A673 (cell line): ENCODE results near the gene NR5A1. TPM values are rescaled to one million over a fixed set of nuclear protein-coding genes. Genes with fewer than 3 reads are reported as not detected.

Experiments
- BruUV-seq: library from RNA; stranded (reverse); fragments of 400-500 nt; replicated peaks from 2 replicates; lab custom pipeline; 2021; lab: Mats Ljungman, UMichigan
- CTCF ChIA-PET: fragments of 300-600 bp; sonication (Branson Sonifier 250); formaldehyde crosslinking; loops from one replicate; lab custom pipeline; 2022; ENCODE audit warnings: antibody characterized with exemption; lab: Charles Lee
- POLR2A ChIA-PET: fragments of 300-600 bp; sonication (Branson Sonifier 250); formaldehyde crosslinking; loops from one replicate; lab custom pipeline; 2022; ENCODE audit warnings: antibody characterized with exemption; ENCODE audit not compliant: low non-redundant PET; lab: Charles Lee
- DNase-seq: peaks from one replicate; pipeline ENCODE4 v3.0.0-alpha.2; 2015; ENCODE audit warnings: low spot score
- H3K27ac ChIP-seq: fragments of 200-600 bp; sonication (generic); 2 replicates; pipeline ENCODE4 v1.5.1; 2016; ENCODE audit warnings: mixed run types, low read depth, mild to moderate bottlenecking, mixed read lengths, antibody characterized with exemption, low read length; ENCODE audit not compliant: poor library complexity, severe bottlenecking
- H3K27me3 ChIP-seq: fragments of 200-600 bp; sonication (generic); replicated peaks from 2 replicates; pipeline ENCODE4 v1.6.1; 2017; ENCODE audit warnings: mixed run types, low read depth, mild to moderate bottlenecking, mixed read lengths, antibody characterized with exemption, low read length; ENCODE audit not compliant: insufficient read depth, poor library complexity
- H3K36me3 ChIP-seq: fragments of 200-600 bp; sonication (generic); 2 replicates; pipeline ENCODE4 v1.6.1; 2016; ENCODE audit warnings: mixed run types, mild to moderate bottlenecking, mixed read lengths, antibody characterized with exemption, low read length; ENCODE audit not compliant: insufficient read depth, poor library complexity, severe bottlenecking
- H3K4me1 ChIP-seq: fragments of 200-600 bp; sonication (generic); 2 replicates; pipeline ENCODE4 v1.6.1; 2017; ENCODE audit warnings: mixed run types, mild to moderate bottlenecking, mixed read lengths, antibody characterized with exemption, low read length; ENCODE audit not compliant: insufficient read depth, poor library complexity, severe bottlenecking
- H3K4me3 ChIP-seq: fragments of 200-600 bp; sonication (generic); 2 replicates; pipeline ENCODE4 v1.5.1; 2016; ENCODE audit warnings: low read depth, mixed run types, mild to moderate bottlenecking, mixed read lengths, low read length; ENCODE audit not compliant: poor library complexity, severe bottlenecking
- H3K9me3 ChIP-seq: fragments of 200-600 bp; sonication (generic); 2 replicates; pipeline ENCODE4 v1.6.1; 2016; ENCODE audit warnings: mixed run types, low read depth, mild to moderate bottlenecking, mixed read lengths, antibody characterized with exemption, low read length; ENCODE audit not compliant: poor library complexity, severe bottlenecking
- EZH2 ChIP-seq: fragments of 200-600 bp; sonication (generic); IDR thresholded peaks from 2 replicates; pipeline ENCODE4 v1.6.1; 2017; ENCODE audit warnings: borderline replicate concordance, low read depth, mild to moderate bottlenecking, mixed read lengths, antibody characterized with exemption, low read length; ENCODE audit not compliant: poor library complexity, severe bottlenecking
- intact Hi-C: fragments of 100-400 bp; cut with micrococcal nuclease; formaldehyde crosslinking; loops from one replicate; pipeline ENCODE4 v1.10.0; 2022; ENCODE audit not compliant: unreplicated experiment
- total RNA-seq: library from RNA; stranded (reverse); gene quantifications from 2 replicates; pipeline ENCODE4 v1.2.3, GENCODE V29; 2021
- TF ChIP-seq, protein P1 (sequence below): fragments of 300-800, 200-600 bp; sonication (generic); conservative IDR thresholded peaks from 2 replicates; pipeline ENCODE4 v1.5.1; 2017; ENCODE audit warnings: low read depth, mild to moderate bottlenecking, antibody characterized with exemption, low read length, moderate library complexity, mixed read lengths

Gene NR5A1
- total RNA-seq, 1 experiment from 2014 or later, result not detected

DNA sequence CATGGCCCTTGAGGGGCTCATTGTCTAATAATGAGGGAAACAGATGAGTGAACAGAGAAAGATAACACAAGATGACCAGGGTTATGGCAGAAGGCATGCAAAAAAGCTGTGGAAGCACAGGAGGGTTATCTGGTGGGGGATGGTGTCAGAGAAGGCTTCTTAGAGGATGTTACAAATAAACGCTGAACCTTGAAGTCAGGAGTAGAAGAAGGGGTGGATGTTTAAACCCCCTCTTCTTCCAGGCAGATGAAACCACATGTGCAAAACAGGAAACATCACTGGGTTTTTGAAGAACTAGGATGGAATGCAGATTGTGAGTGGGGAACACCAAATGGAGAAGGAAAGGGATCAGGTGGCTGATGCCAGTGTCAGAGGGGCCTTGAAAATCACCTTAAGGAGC lies 41.8 kb upstream of the NR5A1 start:
- no peak for DNase-seq
- Histone ChIP-seq H3K9me3 (no peaks in the 10 kb centered on the region), H3K4me3 (no peak overlapping the region), H3K27ac (no peak overlapping the region), H3K4me1 (peaks cover 3% of the 10 kb centered on the region), H3K36me3 (no peaks in the 10 kb centered on the region), H3K27me3 (no peaks in the 10 kb centered on the region)
- BruUV-seq, result no TSS peak
- TF ChIP-seq, protein P1, sequence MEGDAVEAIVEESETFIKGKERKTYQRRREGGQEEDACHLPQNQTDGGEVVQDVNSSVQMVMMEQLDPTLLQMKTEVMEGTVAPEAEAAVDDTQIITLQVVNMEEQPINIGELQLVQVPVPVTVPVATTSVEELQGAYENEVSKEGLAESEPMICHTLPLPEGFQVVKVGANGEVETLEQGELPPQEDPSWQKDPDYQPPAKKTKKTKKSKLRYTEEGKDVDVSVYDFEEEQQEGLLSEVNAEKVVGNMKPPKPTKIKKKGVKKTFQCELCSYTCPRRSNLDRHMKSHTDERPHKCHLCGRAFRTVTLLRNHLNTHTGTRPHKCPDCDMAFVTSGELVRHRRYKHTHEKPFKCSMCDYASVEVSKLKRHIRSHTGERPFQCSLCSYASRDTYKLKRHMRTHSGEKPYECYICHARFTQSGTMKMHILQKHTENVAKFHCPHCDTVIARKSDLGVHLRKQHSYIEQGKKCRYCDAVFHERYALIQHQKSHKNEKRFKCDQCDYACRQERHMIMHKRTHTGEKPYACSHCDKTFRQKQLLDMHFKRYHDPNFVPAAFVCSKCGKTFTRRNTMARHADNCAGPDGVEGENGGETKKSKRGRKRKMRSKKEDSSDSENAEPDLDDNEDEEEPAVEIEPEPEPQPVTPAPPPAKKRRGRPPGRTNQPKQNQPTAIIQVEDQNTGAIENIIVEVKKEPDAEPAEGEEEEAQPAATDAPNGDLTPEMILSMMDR, result no peak
- no peak for TF ChIP-seq EZH2
- POLR2A ChIA-PET, result no interaction called here
- CTCF ChIA-PET, result no interaction called here
- intact Hi-C loops, result no loop called here

DNA sequence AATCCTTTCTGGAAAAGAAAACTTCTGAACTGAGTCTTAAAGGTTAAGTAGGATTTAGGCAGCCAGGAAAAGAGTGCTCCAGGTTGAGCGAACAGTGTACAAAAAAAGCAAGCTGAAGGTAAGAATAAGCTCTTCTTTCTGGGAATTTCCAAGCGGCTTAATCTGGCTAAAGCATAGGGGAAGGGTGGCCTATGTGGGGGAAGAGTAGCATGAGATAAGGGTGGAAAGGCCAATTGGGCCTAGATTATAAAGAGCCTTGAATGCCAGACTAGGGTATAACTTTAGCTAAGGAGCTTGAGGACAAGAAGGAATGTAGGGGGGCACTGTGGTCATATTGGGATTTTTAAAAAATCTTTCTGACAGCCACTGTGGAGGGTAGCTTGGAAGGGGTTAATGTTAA lies 37.3 kb upstream of the NR5A1 start:
- CTCF ChIA-PET, result no interaction called here
- BruUV-seq, result no TSS peak

DNA sequence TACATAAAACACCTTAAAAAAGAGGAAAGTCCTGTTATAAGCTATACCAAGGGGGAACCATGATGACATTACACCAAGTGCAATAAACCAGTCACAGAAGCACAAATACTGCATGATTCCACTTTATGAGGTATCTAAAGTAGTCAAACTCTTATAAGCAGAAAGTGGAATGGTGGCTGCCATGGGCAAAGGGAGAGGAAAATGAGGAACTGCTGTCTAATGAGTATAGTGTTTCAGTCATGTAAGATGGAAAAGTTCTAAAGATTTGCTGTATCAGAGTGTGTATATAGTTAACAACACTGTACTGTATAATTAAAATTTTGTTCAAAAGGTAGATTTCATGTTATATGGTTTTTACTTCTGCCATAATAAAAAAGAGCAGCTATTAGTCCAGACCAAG lies 34.6 kb upstream of the NR5A1 start:
- Histone ChIP-seq H3K27ac (no peak overlapping the region), H3K9me3 (no peaks in the 10 kb centered on the region), H3K36me3 (no peaks in the 10 kb centered on the region), H3K4me1 (no peaks in the 10 kb centered on the region), H3K27me3 (no peaks in the 10 kb centered on the region), H3K4me3 (no peak overlapping the region)
- CTCF ChIA-PET, result no interaction called here
- POLR2A ChIA-PET, result no interaction called here
- BruUV-seq, result no TSS peak
- no peak for TF ChIP-seq EZH2
- TF ChIP-seq, protein P1, result no peak
- intact Hi-C loops, result no loop called here
- no peak for DNase-seq

More for the DNA sequence above, 37.3 kb upstream of the NR5A1 start:
- Histone ChIP-seq H3K36me3 (no peaks in the 10 kb centered on the region), H3K27ac (no peak overlapping the region), H3K4me3 (no peak overlapping the region), H3K27me3 (no peaks in the 10 kb centered on the region), H3K9me3 (no peaks in the 10 kb centered on the region), H3K4me1 (no peaks in the 10 kb centered on the region)
- POLR2A ChIA-PET, result no interaction called here
- intact Hi-C loops, result no loop called here
- no peak for DNase-seq
- TF ChIP-seq EZH2, result no peak
- TF ChIP-seq, protein P1, result no peak
